Endothelial cell of umbilical vein (primary cell): ENCODE measurements around the gene EIF4B. TPM values are rescaled to one million over a fixed set of nuclear protein-coding genes. Genes with fewer than 3 reads are reported as not detected.

Experiments used
- BruUV-seq: library from RNA; stranded (reverse); fragments of 400-500 nt; replicated peaks from 2 replicates; lab custom pipeline; 2021; lab: Mats Ljungman, UMichigan
- CTCF ChIA-PET: fragments of 300-600, 350-600 bp; sonication (Branson Sonifier 250); formaldehyde crosslinking; loops from one replicate; lab custom pipeline; 2021; ENCODE audit warnings: antibody characterized with exemption, inconsistent platforms; lab: Charles Lee
- POLR2A ChIA-PET: fragments of 300-600, 350-600 bp; sonication (Branson Sonifier 250); formaldehyde crosslinking; loops from one replicate; lab custom pipeline; 2021; ENCODE audit warnings: antibody characterized with exemption, inconsistent platforms; lab: Charles Lee
- DNase-seq: peaks from one replicate; pipeline ENCODE4 v3.0.0-alpha.2; 2011; ENCODE audit warnings: low read depth, low spot score
- FAIRE-seq: peaks from 2 replicates; lab custom pipeline; 2011; peaks lifted over from hg19 to GRCh38; lab: Jason Lieb, UNC
- H2AFZ ChIP-seq: 2 replicates; pipeline ENCODE4 v1.6.0; 2012; ENCODE audit warnings: low read depth, low read length, control low read depth, inconsistent platforms
- H3K27ac ChIP-seq: 2 replicates; pipeline ENCODE4 v1.5.1; 2011; ENCODE audit warnings: low read depth, mild to moderate bottlenecking, control low read depth, low read length, moderate library complexity; ENCODE audit not compliant: insufficient read depth
- H3K27me3 ChIP-seq, 2 experiments: 2 replicates each; pipeline versions ENCODE4 v1.6.0 to v1.6.1; 2011; ENCODE audit warnings: low read length in 2 of 2, mixed read lengths in 1 of 2; ENCODE audit not compliant: control insufficient read depth in 2 of 2, insufficient read depth in 2 of 2
- H3K36me3 ChIP-seq, 2 experiments: 2 replicates in 1 of 2; 3 replicates in 1 of 2; pipeline ENCODE4 v1.5.1; 2011; ENCODE audit warnings: low read length in 2 of 2, mild to moderate bottlenecking in 1 of 2, moderate library complexity in 1 of 2; ENCODE audit not compliant: control insufficient read depth in 2 of 2, insufficient read depth in 2 of 2; ENCODE audit errors: extremely low read depth in 1 of 2
- H3K4me1 ChIP-seq: 3 replicates; pipeline ENCODE4 v1.5.1; 2011; ENCODE audit warnings: mild to moderate bottlenecking, low read length; ENCODE audit not compliant: control insufficient read depth, insufficient read depth; ENCODE audit errors: extremely low read depth
- H3K4me2 ChIP-seq: 2 replicates; pipeline ENCODE4 v1.6.1; 2011; ENCODE audit warnings: low read length, control low read depth, mixed read lengths; ENCODE audit not compliant: insufficient read depth
- H3K4me3 ChIP-seq, 3 experiments: fragments of 200-600 bp in 1 of 3; sonication (generic), shearing (Covaris generic) in 1 of 3; replicated peaks in 1 of 3; 2 replicates each; pipeline ENCODE4 v1.5.1; 2011 to 2016; ENCODE audit warnings: control low read depth in 3 of 3, low read length in 3 of 3, mild to moderate bottlenecking in 2 of 3, inconsistent platforms in 1 of 3, low read depth in 1 of 3, moderate library complexity in 1 of 3; ENCODE audit not compliant: insufficient read depth in 1 of 3
- H3K79me2 ChIP-seq: 2 replicates; pipeline ENCODE4 v1.6.0; 2012; ENCODE audit warnings: low read length, inconsistent platforms; ENCODE audit not compliant: control insufficient read depth, insufficient read depth
- H3K9ac ChIP-seq: replicated peaks from 2 replicates; pipeline ENCODE3; 2011; ENCODE audit warnings: low read length, control low read depth; ENCODE audit not compliant: insufficient read depth; ENCODE audit errors: extremely low read depth
- H3K9me1 ChIP-seq: replicated peaks from 3 replicates; pipeline ENCODE4 v1.6.0; 2011; ENCODE audit warnings: mild to moderate bottlenecking, low read length; ENCODE audit not compliant: control insufficient read depth, insufficient read depth; ENCODE audit errors: extremely low read depth
- H3K9me3 ChIP-seq: replicated peaks from 2 replicates; pipeline ENCODE4 v1.5.1; 2012; ENCODE audit warnings: low read length, inconsistent platforms; ENCODE audit not compliant: control insufficient read depth, insufficient read depth
- H4K20me1 ChIP-seq: replicated peaks from 2 replicates; pipeline ENCODE3; 2011; ENCODE audit warnings: mild to moderate bottlenecking, low read length; ENCODE audit not compliant: control insufficient read depth, insufficient read depth; ENCODE audit errors: extremely low read depth
- CTCF ChIP-seq, 2 donors: IDR thresholded peaks; 1 replicate in 1 of 2; 2 replicates in 1 of 2; pipeline ENCODE4 v1.5.1; 2011; ENCODE audit warnings: low read length in 2 of 2, mild to moderate bottlenecking in 2 of 2, moderate library complexity in 2 of 2, control low read depth in 1 of 2, inconsistent platforms in 1 of 2, low read depth in 1 of 2; ENCODE audit not compliant: insufficient read depth in 1 of 2; ENCODE audit errors: extremely low read depth in 1 of 2
- EZH2 ChIP-seq: IDR thresholded peaks from 2 replicates; pipeline ENCODE4 v1.6.1; 2012; ENCODE audit warnings: borderline replicate concordance, low read depth, mild to moderate bottlenecking, moderate library complexity, low read length, inconsistent platforms; ENCODE audit not compliant: severe bottlenecking
- FOS ChIP-seq: IDR thresholded peaks from 2 replicates; pipeline ENCODE4 v1.6.1; 2011; ENCODE audit warnings: mild to moderate bottlenecking, low read length, moderate library complexity, borderline replicate concordance; ENCODE audit not compliant: insufficient read depth
- GATA2 ChIP-seq: IDR thresholded peaks from 2 replicates; pipeline ENCODE4 v1.7.0; 2011; ENCODE audit warnings: low read depth, mild to moderate bottlenecking, moderate library complexity, mixed read lengths, low read length; ENCODE audit not compliant: insufficient read length, insufficient read depth
- JUN ChIP-seq: IDR thresholded peaks from 2 replicates; pipeline ENCODE4 v1.6.1; 2011; ENCODE audit warnings: borderline replicate concordance, low read depth; ENCODE audit not compliant: insufficient read length, insufficient read depth
- MYC ChIP-seq: IDR thresholded peaks from one replicate; pipeline ENCODE4 v1.6.1; 2011; ENCODE audit warnings: mild to moderate bottlenecking, low read depth, low read length
- POLR2A ChIP-seq: IDR thresholded peaks from 2 replicates; pipeline ENCODE4 v1.6.1; 2012; ENCODE audit warnings: low read depth, mild to moderate bottlenecking, control low read depth, low read length
- POLR2AphosphoS5 ChIP-seq: IDR thresholded peaks from 2 replicates; pipeline ENCODE4 v1.6.1; 2012; ENCODE audit warnings: low read depth, mild to moderate bottlenecking, control low read depth, low read length, moderate library complexity; ENCODE audit not compliant: insufficient read depth
- dilution Hi-C: fragments of 300-500 bp; cut with MboI; formaldehyde crosslinking; loops from one replicate; pipeline ENCODE4 v1.15.0; 2019; ENCODE audit warnings: low sequenced_read_pairs; ENCODE audit not compliant: extremely low pct_ligation_motif_present
- intact Hi-C: fragments of 100-400 bp; cut with micrococcal nuclease; formaldehyde crosslinking; loops from one replicate; pipeline ENCODE4 v1.10.0; 2022
- polyA plus RNA-seq, 4 experiments: library from polyadenylated mRNA; depleted of rRNA in 3 of 4; stranded (reverse) in 3 of 4; unstranded in 1 of 4; fragments of >200 nt; gene quantifications; 2 replicates each; pipeline versions ENCODE4 v1.2.1 to v1.2.3, GENCODE V29; 2011 to 2012; ENCODE audit warnings: missing spikeins in 1 of 4
- total RNA-seq: library from RNA; stranded (reverse); gene quantifications from 2 replicates; pipeline ENCODE4 v1.2.3, GENCODE V29; 2021
- TF ChIP-seq, protein P1 (sequence below): IDR thresholded peaks from 2 replicates; pipeline ENCODE4 v1.6.1; 2011; ENCODE audit not compliant: insufficient read depth, insufficient read length

EIF4B gene
- total and polyA plus RNA-seq, 2 donors (not counting 3 experiments of a cell fraction or from before 2014, with no cell fraction given), result 233 to 382 TPM

- Histone ChIP-seq H3K79me2 (no peaks in the 10 kb centered on the region), H3K27ac (no peak overlapping the region), H3K9me3 (no peaks in the 10 kb centered on the region), H3K4me1 (peaks cover 5% of the 10 kb centered on the region), H4K20me1 (no peaks in the 10 kb centered on the region), H3K4me3 (no peak overlapping the region), H2AFZ (no peak overlapping the region), H3K4me2 (no peak overlapping the region), H3K9me1 (no peaks in the 10 kb centered on the region), H3K9ac (no peak overlapping the region), H3K27me3 (no peaks in the 10 kb centered on the region), H3K36me3 (no peaks in the 10 kb centered on the region)
- dilution Hi-C loops (no loop called here), intact Hi-C loops (no loop called here)
- ChIA-PET CTCF (interaction anchor here (1.1 to 3.0 kb wide), 3 partner anchors 9 to 106 kb away, joined by 3 to 13 read pairs (median 9); no protein-coding TSS in a partner anchor), POLR2A (no interaction called here)
- no peak for TF ChIP-seq POLR2A
- TF ChIP-seq POLR2AphosphoS5, result no peak
- no peak for TF ChIP-seq CTCF (IDR thresholded peaks at IDR 0.05; ENCODE audit: extremely low read depth in 1 of 2, insufficient read depth in 1 of 2, low read depth in 1 of 2, low read length in 2 of 2)
- TF ChIP-seq, protein P1, sequence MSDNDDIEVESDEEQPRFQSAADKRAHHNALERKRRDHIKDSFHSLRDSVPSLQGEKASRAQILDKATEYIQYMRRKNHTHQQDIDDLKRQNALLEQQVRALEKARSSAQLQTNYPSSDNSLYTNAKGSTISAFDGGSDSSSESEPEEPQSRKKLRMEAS, result no peak
- TF ChIP-seq MYC, result no peak
- TF ChIP-seq EZH2, result no peak
- no peak for TF ChIP-seq GATA2
- TF ChIP-seq FOS, result no peak
- TF ChIP-seq JUN, result no peak
- DNase-seq (no peak), FAIRE-seq (no peak)
- BruUV-seq, result no TSS peak
These were observed 34.5 kb upstream of the EIF4B start for GRCh38 chr12:52971679-52972329.
